GM10266 (cell line): ENCODE measurements around the gene CTAG1A.
"Not testable (repeated sequence)": the region's sequence is repeated elsewhere in the genome, so short reads cannot be mapped to it uniquely, and the experiment has no call there.

Source experiments
- DNase-seq: peaks from one replicate; pipeline ENCODE4 v3.0.0; 2012; ENCODE audit errors: extremely low spot score
- CTCF ChIP-seq: IDR thresholded peaks from 2 replicates; pipeline ENCODE4 v1.5.1; 2012; ENCODE audit warnings: mild to moderate bottlenecking, low read depth; ENCODE audit not compliant: control insufficient read depth, insufficient read depth; ENCODE audit errors: missing control alignments

CTAG1A gene

DNA sequence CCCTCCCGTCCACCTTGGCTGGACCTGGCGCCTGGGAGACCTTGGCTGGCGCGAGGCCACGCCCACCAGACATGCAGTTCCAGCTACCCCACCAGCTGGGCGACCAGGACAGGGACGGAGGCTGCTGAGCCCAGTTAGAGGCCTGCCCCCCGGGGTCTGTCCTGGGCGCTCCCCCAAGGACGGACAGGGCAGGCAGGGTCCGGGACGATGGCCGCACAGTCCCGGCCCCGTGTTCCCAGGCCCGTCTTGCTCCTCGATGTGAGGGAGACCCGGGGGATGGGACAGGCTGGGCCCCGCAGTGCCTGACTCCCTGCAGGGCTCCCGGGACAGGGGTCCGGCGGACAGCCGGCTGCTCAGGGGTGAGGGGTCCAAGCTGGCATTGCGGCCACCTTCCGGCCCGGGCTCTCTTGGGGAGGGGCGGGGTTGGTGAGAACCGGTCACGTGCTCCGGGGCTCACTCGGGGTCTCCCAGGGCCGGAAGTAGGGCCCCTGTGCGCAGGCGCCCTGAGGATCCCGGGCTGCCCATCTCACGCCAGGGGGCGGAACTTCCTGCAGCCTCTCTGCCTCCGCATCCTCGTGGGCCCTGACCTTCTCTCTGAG is at the start of gene CTAG1A:
CTAG1A (plus strand) TSS at position 549 of the 599 bp plus-strand sequence. CDS start 74 bp downstream, outside the sequence.
- DNase-seq: not testable (repeated sequence)

DNA sequence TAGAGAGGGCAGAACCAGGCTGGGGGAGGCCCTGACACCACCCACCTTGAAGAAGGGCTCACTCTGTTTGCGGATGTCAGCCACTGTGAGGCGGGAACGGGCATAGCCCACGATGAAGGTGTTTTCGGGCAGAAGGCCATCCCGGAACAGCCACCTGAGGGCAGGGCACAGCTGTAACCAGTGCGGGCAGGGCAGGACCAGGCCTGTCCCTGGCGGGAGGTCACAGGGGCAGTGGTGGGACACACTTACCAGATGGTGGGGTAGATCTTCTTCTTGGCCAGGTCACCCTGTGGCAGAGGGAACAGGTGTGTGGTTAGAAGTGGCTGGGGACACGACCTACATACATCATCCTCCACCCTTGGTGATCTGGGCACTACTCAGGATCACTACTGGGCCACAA is 49.0 kb upstream of the CTAG1A start:
- DNase-seq: no peak
- no peak for TF ChIP-seq CTCF

GRCh38 chrX:154539077-154539476 is 45.9 kb upstream of the CTAG1A start:
- no peak for DNase-seq
- no peak for TF ChIP-seq CTCF

GRCh38 chrX:154540365-154540764 is 44.6 kb upstream of the CTAG1A start:
- DNase-seq: not testable (repeated sequence)

GRCh38 chrX:154540897-154541535 is 43.9 kb upstream of the CTAG1A start:
- TF ChIP-seq CTCF: no peak
- DNase-seq: no peak

DNA sequence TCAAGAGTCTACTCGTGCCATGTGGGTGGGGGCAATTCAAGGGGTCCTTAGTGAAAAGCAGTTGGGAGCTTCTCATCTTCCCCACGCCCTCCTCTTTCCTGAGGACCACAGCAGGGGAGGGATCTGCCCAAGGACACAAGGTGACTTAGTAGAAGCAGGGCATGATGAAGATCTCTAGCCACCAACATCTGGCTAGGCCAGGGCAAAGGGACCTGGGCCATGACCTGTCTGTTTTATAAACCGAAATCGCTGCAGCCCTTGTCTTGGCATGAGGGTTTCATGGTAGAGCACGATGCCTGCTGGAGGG is 43.4 kb upstream of the CTAG1A start:
- no peak for TF ChIP-seq CTCF
- DNase-seq: no peak

DNA sequence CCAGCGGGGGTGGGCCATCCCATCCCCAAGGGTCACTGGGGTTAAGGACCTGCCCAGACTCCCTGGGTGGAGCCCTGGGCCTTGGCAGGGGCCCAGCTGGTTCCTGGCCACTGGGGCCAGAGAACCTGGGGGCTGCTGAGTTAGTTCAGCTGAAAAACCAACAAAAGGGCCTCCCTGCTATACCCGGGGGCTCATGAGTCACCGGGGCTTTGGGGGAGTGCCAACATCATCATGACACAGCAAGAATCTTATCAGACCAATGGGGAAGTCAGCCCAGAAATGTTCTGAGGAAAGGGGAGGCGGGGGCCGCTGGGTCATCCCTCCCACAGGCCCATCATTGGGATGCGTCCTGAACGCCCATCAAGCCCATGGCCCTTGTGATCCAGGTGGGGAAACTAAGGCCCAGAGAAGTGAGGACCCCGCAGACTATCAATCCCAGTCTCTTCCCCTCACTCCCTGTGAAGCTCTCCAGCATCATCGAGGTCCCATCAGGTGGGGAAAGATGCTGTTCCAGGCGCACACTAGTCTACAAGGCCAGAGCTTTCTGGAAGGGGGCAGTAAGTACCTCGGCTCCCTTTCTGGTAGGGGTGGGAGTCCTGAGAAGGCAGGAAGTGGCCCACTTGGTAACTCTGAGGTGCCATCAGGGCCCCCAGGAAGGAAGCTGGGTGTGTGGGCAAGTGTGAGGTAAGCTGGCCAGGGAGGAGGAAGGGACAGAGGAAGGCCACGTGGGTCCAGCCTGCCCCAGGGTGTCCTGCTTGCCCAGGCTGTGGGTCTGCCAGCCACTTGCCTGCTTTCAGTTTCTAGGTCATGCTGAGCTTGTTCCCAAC is 42.8 kb upstream of the CTAG1A start:
- DNase-seq: no peak
- TF ChIP-seq CTCF: no peak

DNA sequence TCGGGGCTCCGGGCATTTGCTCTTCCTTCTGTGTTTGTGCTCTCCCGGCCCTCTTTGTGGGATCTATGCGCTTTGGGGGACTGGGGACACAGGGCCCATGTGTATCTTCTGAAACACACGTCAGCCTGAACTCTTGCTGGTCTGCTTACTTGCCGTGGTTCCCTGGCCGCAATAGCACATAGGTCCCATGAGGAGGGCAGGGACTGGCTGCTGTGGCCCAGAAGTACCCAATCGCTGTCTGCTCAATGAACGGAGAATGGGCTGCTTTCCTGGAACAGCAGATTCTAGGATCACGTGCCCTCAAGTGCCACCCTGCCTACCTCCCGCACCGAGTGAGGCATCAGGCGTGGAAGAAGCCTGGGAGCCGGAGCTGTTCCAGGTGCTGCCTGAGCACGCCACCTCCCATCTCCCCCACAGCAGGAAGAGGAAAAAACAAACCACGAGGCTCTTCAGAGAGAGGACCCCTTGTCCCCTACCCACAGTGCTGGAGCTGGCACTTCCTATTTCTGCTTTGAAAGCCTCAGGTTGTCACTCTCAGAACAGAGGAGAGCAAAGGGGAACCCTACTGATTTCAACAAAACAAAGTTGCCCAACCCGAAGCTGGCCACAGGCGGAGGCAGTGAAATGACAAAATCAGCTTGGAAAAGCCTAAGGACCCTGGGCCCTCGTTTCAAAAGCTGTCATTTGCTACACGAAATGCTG is 42.1 kb upstream of the CTAG1A start:
- TF ChIP-seq CTCF: no peak
- no peak for DNase-seq
